ENCODE measurements around the gene KDM8.

DNA sequence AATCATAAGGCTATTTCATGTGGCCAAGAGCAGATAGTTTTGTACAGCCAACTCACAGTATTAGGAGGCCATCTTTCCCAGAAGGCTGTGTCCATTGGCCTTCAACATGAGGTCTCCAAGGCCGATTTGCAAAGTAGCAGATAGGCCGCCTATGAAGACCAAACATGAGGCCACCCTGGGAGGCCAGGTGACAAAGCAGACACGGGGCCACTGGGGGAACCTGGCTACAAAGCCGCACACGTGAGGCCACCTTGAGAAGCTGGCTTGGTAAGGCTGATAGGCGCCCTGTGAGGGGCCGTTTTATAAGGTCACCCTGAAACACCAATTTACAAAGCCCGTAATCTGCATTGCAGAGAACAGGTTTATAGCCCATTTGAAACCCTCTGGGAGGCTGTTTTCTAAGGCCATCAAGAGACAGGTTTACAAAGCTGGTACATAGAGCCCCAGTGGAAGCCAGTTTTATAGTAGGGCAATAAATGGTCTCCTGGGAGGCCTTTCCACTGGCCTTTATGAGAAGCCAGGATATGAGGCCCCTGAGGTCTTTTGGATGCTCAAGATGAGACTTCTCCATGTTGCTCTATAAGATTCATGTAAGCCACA lies 4.9 kb downstream of the KDM8 start:
- TF ChIP-seq RAD21 (IDR thresholded peaks at IDR 0.05): no peak
- TF ChIP-seq, protein P1, sequence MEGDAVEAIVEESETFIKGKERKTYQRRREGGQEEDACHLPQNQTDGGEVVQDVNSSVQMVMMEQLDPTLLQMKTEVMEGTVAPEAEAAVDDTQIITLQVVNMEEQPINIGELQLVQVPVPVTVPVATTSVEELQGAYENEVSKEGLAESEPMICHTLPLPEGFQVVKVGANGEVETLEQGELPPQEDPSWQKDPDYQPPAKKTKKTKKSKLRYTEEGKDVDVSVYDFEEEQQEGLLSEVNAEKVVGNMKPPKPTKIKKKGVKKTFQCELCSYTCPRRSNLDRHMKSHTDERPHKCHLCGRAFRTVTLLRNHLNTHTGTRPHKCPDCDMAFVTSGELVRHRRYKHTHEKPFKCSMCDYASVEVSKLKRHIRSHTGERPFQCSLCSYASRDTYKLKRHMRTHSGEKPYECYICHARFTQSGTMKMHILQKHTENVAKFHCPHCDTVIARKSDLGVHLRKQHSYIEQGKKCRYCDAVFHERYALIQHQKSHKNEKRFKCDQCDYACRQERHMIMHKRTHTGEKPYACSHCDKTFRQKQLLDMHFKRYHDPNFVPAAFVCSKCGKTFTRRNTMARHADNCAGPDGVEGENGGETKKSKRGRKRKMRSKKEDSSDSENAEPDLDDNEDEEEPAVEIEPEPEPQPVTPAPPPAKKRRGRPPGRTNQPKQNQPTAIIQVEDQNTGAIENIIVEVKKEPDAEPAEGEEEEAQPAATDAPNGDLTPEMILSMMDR (IDR thresholded peaks at IDR 0.05; ENCODE audit: low read depth, low read length, missing input control): no peak
- no peak for TF ChIP-seq YY1 (IDR thresholded peaks at IDR 0.05)
- TF ChIP-seq GABPA (IDR thresholded peaks at IDR 0.05 in 1 of 2, conservative IDR thresholded peaks at IDR 0.05 in 1 of 2): no peak
- TF ChIP-seq FOXA2 (IDR thresholded peaks at IDR 0.05): no peak
- TF ChIP-seq HNF4A (conservative IDR thresholded peaks at IDR 0.05): no peak
- TF ChIP-seq, protein P2, sequence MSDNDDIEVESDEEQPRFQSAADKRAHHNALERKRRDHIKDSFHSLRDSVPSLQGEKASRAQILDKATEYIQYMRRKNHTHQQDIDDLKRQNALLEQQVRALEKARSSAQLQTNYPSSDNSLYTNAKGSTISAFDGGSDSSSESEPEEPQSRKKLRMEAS (IDR thresholded peaks at IDR 0.05): no peak
- TF ChIP-seq, protein P3, sequence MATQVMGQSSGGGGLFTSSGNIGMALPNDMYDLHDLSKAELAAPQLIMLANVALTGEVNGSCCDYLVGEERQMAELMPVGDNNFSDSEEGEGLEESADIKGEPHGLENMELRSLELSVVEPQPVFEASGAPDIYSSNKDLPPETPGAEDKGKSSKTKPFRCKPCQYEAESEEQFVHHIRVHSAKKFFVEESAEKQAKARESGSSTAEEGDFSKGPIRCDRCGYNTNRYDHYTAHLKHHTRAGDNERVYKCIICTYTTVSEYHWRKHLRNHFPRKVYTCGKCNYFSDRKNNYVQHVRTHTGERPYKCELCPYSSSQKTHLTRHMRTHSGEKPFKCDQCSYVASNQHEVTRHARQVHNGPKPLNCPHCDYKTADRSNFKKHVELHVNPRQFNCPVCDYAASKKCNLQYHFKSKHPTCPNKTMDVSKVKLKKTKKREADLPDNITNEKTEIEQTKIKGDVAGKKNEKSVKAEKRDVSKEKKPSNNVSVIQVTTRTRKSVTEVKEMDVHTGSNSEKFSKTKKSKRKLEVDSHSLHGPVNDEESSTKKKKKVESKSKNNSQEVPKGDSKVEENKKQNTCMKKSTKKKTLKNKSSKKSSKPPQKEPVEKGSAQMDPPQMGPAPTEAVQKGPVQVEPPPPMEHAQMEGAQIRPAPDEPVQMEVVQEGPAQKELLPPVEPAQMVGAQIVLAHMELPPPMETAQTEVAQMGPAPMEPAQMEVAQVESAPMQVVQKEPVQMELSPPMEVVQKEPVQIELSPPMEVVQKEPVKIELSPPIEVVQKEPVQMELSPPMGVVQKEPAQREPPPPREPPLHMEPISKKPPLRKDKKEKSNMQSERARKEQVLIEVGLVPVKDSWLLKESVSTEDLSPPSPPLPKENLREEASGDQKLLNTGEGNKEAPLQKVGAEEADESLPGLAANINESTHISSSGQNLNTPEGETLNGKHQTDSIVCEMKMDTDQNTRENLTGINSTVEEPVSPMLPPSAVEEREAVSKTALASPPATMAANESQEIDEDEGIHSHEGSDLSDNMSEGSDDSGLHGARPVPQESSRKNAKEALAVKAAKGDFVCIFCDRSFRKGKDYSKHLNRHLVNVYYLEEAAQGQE (IDR thresholded peaks at IDR 0.05): no peak
- TF ChIP-seq RXRA (IDR thresholded peaks at IDR 0.05): no peak
